HG03565 (cell line): ENCODE results near the gene ITGB2.

Source experiments
- ATAC-seq: cut with Tn5 transposase; IDR thresholded peaks from one replicate; pipeline ENCODE4 v1.9.1; 2021; ENCODE audit warnings: mild to moderate bottlenecking, moderate library complexity; ENCODE audit not compliant: unreplicated experiment

Gene ITGB2

DNA sequence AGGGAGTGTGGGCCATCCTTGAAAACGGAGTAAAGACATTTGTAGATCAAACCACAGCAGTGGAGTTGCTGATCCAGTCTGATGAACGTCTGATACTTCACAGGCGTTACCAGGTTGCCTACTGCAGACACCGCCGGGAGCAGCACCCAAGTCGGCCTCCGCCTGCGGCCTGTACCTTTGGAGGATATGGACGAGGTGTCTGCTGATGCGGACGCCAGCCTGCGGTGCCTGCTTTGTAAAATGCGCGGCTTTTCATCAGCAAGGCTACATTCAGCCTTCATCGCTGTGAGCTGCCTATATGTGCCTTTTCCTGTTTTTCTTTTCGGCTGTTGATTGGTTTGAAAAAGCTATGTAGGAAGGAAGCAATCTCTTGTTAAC lies 35.1 kb upstream of the ITGB2 start:
- ATAC-seq = no peak

DNA sequence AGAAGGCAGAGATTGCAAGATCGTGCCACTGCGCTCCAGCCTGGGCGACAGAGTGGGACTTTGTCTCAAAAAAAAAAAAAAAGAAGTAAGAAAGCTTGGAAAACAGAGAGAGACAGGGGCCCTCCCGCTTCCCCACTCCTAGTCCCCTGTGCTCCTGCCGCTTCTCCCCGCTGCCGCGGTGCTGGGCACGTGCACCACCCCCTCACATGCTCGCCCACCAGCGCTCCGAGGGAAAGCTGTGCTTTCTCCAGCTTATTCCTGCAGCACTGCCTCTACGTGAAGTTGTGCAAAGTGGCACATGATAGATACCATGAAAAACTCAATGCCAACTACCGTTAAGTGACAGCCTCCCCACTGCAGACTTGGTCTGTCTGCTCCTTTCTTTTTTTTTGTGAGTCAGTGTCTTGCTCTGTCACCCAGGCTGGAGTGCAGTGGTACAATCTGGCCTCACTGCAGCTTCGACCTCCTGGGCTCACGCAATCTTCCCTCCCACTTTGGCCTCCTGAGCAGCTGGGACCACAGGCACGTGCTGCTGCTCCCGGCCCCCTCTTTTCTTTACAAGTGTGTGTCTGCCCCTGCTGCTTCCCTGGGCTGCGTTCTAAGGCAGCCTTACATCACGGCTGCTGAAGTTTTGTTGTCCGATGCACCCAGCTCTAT lies 34.6 kb upstream of the ITGB2 start:
- ATAC-seq = no peak

DNA sequence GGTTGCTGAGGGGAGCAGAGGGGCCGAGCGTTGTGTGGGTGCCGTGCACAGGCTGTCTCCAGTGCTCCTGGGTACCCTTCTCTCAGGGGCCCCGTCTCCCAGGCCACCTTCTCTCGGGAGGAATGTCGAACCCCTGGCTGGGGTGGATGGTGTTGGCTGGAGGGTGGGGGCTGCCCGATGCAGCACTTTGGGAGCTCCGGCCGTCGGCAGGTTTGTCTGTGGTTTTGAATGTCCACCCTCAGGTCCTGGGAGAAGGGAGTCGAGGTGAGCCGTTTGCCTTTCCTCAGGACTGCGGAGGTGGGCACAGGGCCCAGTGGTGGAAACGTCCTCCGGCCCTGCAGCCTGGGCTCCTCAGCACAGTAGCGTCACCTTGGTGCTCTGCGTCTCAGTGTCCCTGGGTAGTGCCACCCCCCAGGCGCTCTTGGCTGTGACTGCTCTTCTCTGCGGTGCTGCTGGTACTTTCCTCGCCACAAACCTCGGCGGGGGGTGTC lies 33.6 kb upstream of the ITGB2 start:
- no peak for ATAC-seq

- ATAC-seq = no peak
These were observed 32.9 kb upstream of the ITGB2 start for GRCh38 chr21:44953628-44954021.

DNA sequence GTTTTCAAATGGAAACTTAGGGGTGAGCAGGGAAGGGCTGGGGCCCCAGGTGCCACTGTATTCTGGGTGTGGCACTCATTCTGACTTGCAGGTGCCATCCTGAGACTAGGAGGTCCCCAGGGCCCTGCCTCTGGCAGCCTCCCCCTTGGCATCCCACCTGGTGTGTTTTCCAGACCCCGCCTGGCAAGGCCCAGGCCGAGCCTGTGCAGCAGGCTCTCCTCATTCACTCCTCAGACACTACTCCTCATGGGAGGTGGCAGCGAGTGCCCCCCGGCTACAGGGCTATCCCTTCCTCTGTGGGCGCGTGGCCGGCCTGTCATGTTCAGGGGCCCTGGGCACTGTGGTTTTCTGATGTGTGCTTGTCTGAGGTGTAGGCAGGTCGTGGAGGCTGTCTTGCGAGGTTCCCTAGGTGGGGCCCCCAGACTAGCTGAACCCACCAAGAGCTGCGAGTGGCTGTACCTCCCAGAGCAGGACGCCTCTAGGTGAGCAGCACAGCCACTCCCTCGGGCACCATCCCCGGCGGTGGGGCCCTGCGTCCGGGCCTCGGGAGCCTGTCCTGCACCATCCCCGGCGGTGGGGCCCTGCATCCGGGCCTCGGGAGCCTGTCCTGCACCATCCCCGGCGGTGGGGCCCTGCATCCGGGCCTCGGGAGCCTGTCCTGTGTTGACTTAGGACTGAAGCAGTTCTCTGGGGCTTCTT lies 32.4 kb upstream of the ITGB2 start:
- ATAC-seq = no peak

DNA sequence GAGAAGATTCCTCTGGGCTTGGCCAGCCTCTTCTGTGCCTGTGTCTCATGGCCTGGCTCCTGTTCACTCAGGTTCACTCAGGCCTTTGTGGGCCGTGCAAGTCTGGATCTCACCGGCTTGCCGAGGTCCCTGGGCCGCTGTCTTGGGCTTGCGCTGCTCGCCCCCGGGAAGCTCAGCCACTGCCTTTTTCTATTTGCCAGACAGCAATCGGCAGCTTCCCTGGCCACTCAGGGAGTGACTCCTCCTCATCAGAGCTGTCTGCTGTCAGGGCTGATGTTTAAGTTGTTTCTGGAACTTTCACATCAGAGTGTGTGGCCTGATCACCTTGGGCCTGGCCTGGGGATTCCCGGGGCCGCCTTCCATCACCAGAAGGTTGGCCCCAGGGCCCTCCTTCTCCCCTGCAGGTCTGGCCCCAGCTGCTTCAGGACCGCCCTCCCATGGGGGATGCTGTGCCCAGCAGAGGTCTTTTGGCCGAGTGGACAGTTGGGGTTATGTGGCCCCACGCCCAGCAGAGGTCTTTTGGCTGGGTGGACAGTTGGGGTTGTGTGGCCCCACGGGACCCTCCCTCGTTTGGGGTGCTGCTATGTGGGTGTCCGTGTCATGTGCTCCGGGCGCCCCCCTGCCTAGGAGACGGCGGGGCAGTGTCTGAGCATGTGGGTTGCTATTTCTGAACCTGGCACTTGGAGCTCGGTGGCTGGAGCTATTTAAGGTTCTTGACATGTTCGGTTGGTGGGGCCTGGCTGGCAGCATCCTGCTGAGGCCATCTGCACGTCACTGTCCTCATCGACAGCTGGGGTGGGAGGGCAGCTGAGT lies 31.6 kb upstream of the ITGB2 start:
- ATAC-seq = no peak

GRCh38 chr21:44951186-44951915 lies 30.7 kb upstream of the ITGB2 start:
- ATAC-seq = no peak

DNA sequence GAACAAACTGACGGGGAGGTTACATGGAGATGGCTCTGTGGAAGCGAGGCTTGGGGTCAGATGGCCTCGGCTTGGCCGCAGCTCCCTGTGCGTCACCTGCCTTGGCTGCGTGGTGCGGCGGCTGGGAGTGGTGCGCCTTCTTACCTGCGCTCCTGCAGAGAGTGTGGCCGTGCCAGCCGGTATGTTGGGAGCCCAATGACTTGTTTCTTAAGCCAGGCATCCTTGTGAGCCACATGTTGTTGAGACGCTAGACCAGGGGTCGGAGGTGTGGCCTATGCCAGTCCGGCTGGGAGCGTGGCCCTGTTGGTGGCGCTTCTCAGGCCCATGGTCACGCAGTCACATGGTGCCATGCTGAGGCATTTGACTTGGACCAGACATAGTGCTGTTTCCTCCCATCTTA lies 29.7 kb upstream of the ITGB2 start:
- ATAC-seq = no peak

- ATAC-seq = no peak
These were observed 29.1 kb upstream of the ITGB2 start for GRCh38 chr21:44949779-44950198.

- no peak for ATAC-seq
These were observed 28.6 kb upstream of the ITGB2 start for GRCh38 chr21:44949161-44949778.

DNA sequence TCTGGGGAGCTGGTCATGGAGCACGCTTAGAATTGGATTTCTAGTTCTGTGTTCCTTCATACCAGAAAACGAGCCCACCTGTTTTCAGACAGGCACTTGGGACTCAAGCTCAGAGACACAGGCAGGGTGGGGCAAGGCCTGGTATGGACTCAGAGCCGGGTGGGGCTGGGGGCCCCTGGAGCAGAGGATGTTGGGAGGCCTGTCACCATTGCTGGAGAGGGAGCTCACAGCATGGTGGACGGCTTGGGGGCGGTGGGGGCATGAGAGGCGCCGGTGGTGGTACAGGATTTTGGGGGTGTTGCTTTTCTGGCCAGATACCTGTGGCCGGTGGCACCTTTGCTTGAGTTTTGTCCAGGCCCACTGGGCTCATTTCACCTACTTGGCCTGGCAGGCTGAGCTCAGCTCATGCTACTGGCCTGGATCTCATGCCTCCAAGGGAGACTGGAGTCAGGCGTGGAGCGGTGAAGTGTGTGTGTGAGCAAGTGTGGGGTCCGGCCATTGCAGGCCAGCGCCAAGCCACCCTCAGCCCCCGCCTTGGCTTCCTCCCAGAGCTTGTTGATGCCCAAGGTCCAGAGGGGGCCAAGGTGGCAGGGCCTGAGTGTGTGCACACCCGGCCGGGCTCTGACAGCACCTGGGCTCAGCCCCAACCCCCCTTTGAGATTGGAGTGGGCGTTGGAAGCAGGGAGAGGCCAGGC lies 27.9 kb upstream of the ITGB2 start:
- no peak for ATAC-seq

DNA sequence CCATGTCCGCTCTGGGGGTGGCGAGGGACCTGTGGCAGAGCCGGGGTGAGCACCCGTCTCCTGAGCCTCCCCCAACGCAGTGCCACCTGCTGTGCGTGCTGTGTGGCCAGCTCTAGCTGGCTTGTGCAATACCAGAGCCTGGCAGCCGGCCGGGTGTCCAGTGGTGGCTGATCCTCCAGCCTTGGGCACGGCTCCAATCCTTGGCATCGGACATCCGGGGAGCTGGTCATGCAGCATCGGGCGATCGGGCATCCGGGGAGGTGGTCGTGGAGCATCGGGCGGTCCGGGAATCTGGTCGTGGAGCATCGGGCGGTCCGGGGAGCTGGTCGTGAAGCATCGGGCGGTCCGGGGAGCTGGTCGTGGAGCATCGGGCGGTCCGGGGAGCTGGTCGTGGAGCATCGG lies 27.2 kb upstream of the ITGB2 start:
- no peak for ATAC-seq

DNA sequence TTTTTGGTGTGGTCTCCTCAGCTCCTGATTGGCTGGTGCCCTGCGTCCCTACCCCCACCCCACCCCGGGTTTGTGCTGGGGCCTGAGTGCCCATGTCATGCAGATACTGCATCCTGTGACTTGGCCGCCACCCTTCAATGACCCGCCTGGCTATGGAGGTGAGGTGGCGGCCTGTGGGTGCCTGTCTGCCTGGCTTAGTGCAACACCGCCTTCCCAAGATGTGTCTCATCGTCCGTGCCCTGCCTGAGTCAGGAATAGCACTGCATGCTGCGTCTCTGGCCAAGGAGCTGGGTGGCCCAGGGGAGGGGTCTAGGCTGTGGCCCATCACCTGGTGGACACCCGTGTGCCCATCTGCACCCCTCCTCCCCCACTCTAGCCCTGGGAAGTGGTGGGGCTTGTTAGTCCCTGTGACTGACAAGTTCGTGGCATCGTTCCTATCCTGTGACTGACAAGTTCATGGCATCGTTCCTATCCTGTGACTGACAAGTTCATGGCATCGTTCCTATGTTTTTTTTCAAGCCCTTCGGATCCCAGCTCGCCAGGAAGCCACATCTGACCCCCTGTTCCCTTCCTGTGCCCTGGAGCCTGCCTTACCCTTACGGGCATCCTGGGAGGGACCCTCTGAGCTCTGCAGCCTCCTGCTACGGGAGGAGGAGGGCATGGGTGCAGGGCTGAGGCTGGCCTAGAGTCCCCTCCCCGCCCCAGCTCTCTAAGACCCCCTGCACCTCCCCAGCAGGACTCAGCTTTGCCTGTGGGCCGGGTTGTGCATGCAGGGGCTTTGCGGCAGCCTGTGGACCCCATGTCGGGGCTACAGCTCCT lies 26.6 kb upstream of the ITGB2 start:
- ATAC-seq = no peak

GRCh38 chr21:44946254-44947041 lies 25.7 kb upstream of the ITGB2 start:
- ATAC-seq = no peak

GRCh38 chr21:44944596-44944995 lies 23.9 kb upstream of the ITGB2 start:
- ATAC-seq = no peak

DNA sequence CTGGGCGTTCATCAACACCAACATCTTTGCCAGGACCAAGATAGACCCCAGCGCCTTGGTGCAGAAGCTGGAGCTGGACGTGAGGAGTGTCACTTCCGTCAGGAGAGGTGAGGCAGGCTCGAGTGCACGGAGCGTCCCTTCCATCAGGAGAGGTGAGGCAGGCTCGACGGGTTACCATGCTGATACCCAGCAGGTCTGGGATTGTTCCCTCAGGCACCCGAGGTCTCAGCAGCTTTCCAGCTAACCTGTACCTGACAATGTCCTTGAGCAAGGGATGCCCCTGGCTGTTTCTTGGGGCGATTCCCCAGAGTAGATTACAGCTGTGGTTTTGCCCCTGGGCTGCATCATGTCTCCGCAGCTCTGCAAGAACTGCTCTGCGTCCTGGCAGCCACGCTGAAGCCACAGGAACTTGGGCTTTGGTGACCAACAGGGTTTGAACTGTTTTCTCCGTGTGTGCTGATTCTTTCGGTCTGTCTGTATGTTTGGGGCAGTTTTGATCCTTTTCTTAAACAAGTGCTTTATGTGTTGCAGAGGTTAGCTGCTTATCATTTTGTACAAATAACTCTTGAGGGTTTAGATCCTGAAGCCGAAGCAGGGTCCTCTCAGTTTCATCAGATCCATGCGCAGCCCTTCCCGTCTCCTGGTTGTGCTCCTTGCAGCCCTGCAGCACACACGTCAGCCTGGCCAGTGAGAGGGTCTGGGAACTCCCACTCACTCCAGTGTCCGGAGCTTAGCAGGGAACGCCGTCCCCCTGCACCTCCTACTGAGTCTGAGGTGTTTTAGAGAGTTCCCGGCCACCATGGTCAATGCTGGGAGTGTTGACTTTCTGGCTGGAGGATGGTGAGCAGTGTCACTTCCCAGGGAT lies 23.2 kb upstream of the ITGB2 start:
- no peak for ATAC-seq

DNA sequence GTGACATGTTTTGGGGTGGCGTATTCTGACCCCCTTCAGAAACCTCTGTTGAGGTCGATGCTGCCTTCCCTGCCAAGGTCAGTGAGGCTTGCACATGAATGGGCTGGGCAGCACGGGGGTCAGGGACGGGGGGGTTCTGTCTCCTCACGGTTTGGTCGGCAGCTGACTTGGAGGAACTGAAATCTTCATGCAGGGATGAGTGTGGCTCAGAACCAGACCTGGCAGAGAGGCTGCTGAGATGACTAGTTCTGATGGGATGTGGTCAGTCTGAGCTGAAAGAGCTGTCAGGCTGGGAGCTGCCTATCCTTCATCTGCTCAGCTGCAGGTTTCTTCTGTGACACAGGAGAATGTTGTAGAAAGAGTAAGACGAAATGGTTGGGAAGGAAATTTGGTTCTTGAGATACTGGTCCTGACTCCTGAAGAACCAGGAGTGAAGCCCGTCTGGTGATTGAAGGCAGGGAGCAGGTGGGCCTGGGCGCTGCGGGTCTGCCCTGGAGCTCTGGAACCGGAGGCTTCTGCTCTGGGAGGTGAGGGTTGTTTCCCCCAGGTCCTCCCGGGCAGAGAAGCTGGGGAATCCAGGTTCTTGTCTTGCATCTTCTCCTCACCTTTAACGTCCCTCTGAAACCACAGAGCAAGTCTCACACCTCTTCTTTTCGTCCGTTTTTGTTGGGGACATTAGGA lies 22.4 kb upstream of the ITGB2 start:
- no peak for ATAC-seq
